ENCODE results near the gene SRM. TPM values are rescaled to one million over a fixed set of nuclear protein-coding genes. Genes with fewer than 3 reads are reported as not detected.
A peak's percentile ranks its signal among the peaks of the same experiment; 100 is the strongest.
"Not testable (repeated sequence)": the region's sequence is repeated elsewhere in the genome, so short reads cannot be mapped to it uniquely, and the experiment has no call there.

SRM gene
- total RNA-seq, 2 experiments from 2014 or later = 72.3 to 85.0 TPM

DNA sequence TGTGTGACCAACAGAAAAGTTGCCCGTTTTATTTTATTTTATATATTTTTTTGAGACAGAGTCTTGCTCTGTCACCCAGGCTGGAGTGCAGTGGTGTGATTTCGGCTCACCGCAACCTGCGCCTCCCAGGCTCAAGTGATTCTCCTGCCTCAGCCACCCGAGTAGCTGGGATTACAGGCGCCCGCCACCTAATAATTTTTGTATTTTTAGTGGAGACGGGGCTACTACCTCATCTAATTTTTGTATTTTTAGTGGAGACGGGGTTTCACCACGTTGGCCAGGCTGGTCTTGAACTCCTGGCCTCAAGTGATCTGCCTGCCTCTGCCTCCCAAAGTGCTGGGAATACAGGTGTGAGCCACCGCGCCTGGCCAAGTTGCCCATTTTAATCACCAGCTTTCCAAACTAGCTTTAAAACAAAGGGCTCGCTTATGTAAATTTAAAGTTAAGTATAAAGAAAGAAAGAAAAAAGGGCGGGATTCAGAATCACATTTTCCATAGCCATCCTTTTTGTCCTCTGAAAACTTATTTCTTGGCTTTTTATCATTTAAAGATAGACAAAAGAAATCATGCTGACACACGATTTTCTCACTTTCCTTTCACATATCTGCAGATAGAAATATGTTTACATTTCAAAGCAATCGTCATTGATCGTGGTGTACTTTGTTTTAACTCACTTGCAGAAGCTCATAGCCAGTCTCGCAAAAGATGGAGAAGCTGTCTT, 22.6 kb downstream of the SRM start:
- not testable (repeated sequence) for H3K9me3 Mint-ChIP-seq; H3K4me1 Mint-ChIP-seq; H3K36me3 Mint-ChIP-seq; H3K27me3 Mint-ChIP-seq; H3K27ac Mint-ChIP-seq; ATAC-seq (ENCODE audit: low read depth); H3K4me3 Mint-ChIP-seq; DNase-seq
- POLR2A ChIA-PET = interaction anchor here (0.6 to 2.5 kb wide), 9 partner anchors 24 to 682 kb away, joined by 3 to 11 read pairs (median 3); partner anchors contain the start of genes EXOSC10 and TARDBP

DNA sequence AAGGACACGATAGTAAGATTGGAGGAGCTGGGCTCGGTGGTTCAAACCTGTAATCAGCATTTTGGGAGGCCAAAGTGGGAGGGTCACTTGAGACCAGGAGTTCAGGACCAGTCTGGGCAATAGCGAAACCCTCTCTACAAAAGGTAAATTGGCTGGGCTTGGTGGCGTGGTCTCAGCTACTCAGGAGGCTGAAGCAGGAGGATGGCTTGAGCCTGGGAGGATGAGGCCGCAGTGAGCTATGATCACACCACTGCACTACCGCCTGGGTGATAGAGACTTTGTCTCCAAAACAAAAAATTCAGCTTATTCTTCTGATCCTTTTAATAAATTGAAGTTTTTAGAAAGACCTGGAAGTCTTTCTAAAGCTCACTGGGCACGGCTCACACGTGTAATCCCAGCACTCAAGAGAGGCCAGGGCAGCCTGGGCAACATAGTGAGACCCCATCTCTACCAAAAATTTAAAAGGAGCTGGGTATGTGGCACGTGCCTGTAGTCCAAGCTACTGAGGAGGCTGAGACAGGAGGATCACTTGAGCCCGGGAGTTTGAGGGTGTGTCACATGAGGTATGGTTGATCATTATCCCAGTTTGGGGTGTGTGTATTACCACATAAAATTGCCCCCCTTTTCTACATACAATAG, 28.1 kb downstream of the SRM start:
- Mint-ChIP-seq H3K4me3 (no peak overlapping the region), H3K4me1 (no peaks in the 10 kb centered on the region), H3K9me3 (no peaks in the 10 kb centered on the region), H3K27ac (no peak overlapping the region), H3K27me3 (no peaks in the 10 kb centered on the region), H3K36me3 (peaks cover 6% of the 10 kb centered on the region)
- DNase-seq (no peak), ATAC-seq (ENCODE audit: low read depth) (no peak)
- POLR2A ChIA-PET = interaction anchor here (0.9 kb wide), 1 partner anchor 230 kb away, joined by 5 read pairs; no protein-coding TSS in a partner anchor

DNA sequence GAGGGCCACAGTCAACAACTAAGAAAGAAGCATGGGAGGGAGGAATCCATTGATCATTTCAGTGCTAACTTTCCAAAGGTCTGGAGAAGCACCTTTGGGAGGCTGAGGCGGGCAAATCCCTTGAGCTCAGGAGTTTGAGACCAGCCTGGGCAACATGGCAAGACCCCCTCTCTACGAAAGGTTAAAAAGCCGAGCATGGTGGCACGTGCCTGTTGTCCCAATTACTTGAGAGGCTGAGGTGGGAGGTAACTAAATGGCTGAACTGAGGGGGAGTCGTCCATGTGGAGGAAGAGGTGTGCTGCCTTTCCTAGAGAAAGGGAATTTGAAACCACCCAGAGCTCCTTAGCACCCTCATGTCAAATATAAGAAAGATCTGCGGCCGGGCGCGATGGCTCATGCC, 29.0 kb downstream of the SRM start:
- Mint-ChIP-seq H3K27me3 (no peaks in the 10 kb centered on the region), H3K4me1 (no peaks in the 10 kb centered on the region), H3K9me3 (no peaks in the 10 kb centered on the region), H3K36me3 (peaks cover 10% of the 10 kb centered on the region), H3K4me3 (no peak overlapping the region), H3K27ac (no peak overlapping the region)
- DNase-seq (peak; percentile 17), ATAC-seq (ENCODE audit: low read depth) (no peak)
- POLR2A ChIA-PET = interaction anchor here (0.7 kb wide), 1 partner anchor 619 kb away, joined by 3 read pairs; no protein-coding TSS in a partner anchor

DNA sequence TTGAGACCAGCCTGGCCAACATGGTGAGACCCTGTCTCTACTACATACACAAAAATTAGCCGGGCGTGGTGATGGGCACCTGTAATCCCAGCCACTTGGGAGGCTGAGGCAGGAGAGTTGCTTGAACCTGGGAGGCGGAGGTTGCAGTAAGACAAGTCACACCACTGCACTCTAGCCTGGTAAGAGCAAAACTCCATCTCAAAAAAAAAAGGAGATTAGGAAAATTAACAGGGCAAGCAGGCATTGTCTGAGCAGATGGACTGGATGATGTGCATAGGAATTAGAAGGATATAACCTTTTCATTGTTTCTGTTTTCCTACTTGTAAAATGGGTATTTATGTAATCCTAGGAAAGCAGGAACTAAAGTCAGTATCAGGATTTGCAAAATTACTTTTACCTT, 31.8 kb downstream of the SRM start:
- DNase-seq (no peak), ATAC-seq (ENCODE audit: low read depth) (no peak)
- Mint-ChIP-seq H3K27ac (no peak overlapping the region), H3K4me1 (peaks cover 5% of the 10 kb centered on the region), H3K27me3 (no peaks in the 10 kb centered on the region), H3K4me3 (no peak overlapping the region), H3K36me3 (peaks cover 25% of the 10 kb centered on the region), H3K9me3 (no peaks in the 10 kb centered on the region)
- POLR2A ChIA-PET = no interaction called here

DNA sequence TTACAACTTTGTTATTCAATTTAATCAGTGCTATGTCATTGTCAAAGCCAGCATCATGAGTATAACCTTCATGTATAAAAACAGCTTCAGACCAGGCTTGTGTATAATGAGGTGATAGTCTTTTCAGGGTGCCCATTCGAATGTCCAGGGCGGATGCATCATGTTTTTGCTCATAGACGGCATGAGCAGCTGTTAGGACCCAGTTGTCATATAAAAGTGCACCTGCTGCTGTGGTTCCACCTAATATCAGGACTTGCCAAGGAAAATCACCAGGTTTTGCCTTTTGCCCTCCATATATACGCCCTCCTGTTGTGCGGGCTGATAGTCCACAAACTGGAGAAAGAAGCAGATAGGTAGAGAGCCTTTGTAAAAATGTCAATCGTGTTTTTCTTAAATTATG, 32.5 kb downstream of the SRM start:
- no peaks in the 10 kb centered on the region for H3K9me3 Mint-ChIP-seq
- DNase-seq (no peak), ATAC-seq (ENCODE audit: low read depth) (no peak)
- POLR2A ChIA-PET = interaction anchor here (0.6 kb wide), 1 partner anchor 13 kb away, joined by 5 read pairs; no protein-coding TSS in a partner anchor
- H3K27ac Mint-ChIP-seq = no peak overlapping the region
- H3K4me1 Mint-ChIP-seq = peaks cover 5% of the 10 kb centered on the region
- no peaks in the 10 kb centered on the region for H3K27me3 Mint-ChIP-seq
- H3K36me3 Mint-ChIP-seq = peaks cover 28% of the 10 kb centered on the region
- H3K4me3 Mint-ChIP-seq = no peak overlapping the region

DNA sequence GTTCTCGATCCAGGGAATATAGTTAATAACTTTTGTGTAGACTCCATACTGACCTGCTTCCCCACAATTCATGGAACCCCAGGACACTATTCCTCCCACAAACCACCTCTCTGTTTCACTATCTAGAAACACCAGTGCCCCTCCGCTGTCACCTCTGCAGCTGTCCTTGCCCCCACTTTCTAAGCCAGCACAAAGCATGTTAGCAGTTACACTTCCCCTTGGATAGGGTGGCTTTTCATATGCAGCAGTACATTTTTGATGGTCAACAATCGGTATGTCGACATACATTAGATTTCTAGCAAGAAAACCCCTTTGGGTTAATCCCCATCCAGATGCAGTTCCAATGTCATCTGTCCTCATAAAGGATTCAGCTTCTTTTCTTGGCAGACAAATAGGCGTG, 32.9 kb downstream of the SRM start:
- Mint-ChIP-seq H3K36me3 (peaks cover 31% of the 10 kb centered on the region), H3K4me1 (peaks cover 5% of the 10 kb centered on the region), H3K4me3 (no peak overlapping the region), H3K9me3 (no peaks in the 10 kb centered on the region), H3K27me3 (no peaks in the 10 kb centered on the region), H3K27ac (no peak overlapping the region)
- POLR2A ChIA-PET = interaction anchor here (0.6 kb wide), 1 partner anchor 13 kb away, joined by 5 read pairs; no protein-coding TSS in a partner anchor
- no peak for ATAC-seq (ENCODE audit: low read depth)
- DNase-seq = no peak

DNA sequence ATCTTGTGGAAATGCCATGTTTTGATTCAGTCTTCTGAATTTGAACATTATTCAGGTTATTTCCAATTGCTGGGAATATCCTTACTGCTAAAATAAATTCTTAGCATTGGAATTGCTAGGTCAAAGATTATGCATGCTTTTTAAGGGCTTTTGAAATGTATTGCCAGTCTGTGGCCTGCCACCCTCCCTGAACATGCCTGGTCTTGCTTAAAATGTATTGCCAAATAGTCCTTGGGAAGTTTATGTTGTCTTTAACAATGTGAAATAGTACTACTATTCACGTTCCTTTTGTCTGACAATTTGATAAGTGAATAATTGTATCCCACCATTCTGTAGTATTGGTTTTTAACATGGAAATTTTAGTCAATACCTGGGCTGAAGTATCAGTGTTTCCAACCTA, 33.8 kb downstream of the SRM start:
- H3K36me3 Mint-ChIP-seq = peaks cover 32% of the 10 kb centered on the region
- no peak for DNase-seq
- H3K4me3 Mint-ChIP-seq = no peak overlapping the region
- ATAC-seq (ENCODE audit: low read depth) = no peak
- POLR2A ChIA-PET = no interaction called here
- no peaks in the 10 kb centered on the region for H3K27me3 Mint-ChIP-seq
- H3K4me1 Mint-ChIP-seq = peaks cover 5% of the 10 kb centered on the region
- H3K9me3 Mint-ChIP-seq = no peaks in the 10 kb centered on the region
- no peak overlapping the region for H3K27ac Mint-ChIP-seq

DNA sequence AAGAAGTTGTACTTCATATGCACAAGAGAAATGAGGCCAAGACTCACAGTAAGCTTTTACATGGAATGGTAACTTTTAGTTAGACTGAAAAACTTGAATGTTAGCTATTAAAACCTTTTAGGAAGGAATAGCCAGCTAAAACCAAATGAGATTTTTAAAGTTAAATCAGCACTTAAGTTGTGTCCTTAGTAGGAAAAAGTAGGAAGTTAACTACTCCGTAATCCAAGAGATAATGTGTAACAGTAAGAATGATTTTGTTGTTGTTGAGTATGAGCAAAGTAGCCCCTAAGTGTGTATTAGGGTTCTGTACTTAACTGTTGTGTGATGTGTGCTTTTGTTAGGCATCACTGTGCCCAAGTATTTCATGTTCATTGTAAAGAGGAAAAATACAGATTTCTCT, 34.2 kb downstream of the SRM start:
- DNase-seq (no peak), ATAC-seq (ENCODE audit: low read depth) (no peak)
- Mint-ChIP-seq H3K4me3 (no peak overlapping the region), H3K36me3 (peaks cover 32% of the 10 kb centered on the region), H3K27me3 (no peaks in the 10 kb centered on the region), H3K4me1 (peaks cover 5% of the 10 kb centered on the region), H3K27ac (no peak overlapping the region), H3K9me3 (no peaks in the 10 kb centered on the region)
- POLR2A ChIA-PET = no interaction called here

DNA sequence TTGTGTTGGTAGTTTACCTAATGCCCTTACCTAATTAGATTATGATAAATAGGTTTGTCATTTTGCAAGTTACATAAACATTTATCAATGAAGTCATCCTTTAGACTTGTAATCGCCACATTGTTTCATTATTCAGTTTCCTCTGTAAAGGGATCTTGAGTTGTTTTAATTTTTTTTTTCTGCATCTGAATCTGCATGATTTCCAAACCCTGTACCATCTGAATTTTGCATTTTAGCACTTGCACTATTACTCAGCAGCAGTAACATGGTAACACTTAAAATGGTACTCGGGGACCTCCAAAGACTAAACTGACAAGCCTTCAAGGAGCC, 35.0 kb downstream of the SRM start:
- peaks cover 36% of the 10 kb centered on the region for H3K36me3 Mint-ChIP-seq
- POLR2A ChIA-PET = interaction anchor here (0.6 kb wide), 1 partner anchor 72 kb away, joined by 3 read pairs; no protein-coding TSS in a partner anchor
- DNase-seq (no peak), ATAC-seq (ENCODE audit: low read depth) (no peak)
- no peaks in the 10 kb centered on the region for H3K27me3 Mint-ChIP-seq
- no peaks in the 10 kb centered on the region for H3K9me3 Mint-ChIP-seq
- H3K27ac Mint-ChIP-seq = no peak overlapping the region
- no peak overlapping the region for H3K4me3 Mint-ChIP-seq
- peaks cover 5% of the 10 kb centered on the region for H3K4me1 Mint-ChIP-seq

DNA sequence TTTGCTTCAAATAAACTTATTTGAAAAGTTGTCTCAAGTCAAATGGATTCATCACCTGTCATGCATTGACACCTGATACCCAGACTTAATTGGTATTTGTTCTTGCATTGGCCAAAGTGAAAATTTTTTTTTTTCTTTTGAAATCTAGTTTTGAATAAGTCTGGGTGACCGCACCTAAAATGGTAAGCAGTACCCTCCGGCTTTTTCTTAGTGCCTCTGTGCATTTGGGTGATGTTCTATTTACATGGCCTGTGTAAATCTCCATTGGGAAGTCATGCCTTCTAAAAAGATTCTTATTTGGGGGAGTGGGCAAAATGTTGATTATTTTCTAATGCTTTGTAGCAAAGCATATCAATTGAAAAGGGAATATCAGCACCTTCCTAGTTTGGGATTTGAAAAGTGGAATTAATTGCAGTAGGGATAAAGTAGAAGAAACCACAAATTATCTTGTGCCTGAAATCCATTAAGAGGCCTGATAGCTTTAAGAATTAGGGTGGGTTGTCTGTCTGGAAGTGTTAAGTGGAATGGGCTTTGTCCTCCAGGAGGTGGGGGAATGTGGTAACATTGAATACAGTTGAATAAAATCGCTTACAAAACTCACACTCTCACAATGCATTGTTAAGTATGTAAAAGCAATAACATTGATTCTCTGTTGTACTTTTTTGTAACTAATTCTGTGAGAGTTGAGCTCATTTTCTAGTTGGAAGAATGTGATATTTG, 35.5 kb downstream of the SRM start:
- POLR2A ChIA-PET = interaction anchor here (0.6 kb wide), 1 partner anchor 73 kb away, joined by 3 read pairs; no protein-coding TSS in a partner anchor
- Mint-ChIP-seq H3K4me1 (peaks cover 5% of the 10 kb centered on the region), H3K27me3 (no peaks in the 10 kb centered on the region), H3K36me3 (peaks cover 36% of the 10 kb centered on the region), H3K27ac (no peak overlapping the region), H3K4me3 (no peak overlapping the region), H3K9me3 (no peaks in the 10 kb centered on the region)
- ATAC-seq (ENCODE audit: low read depth) = no peak
- DNase-seq = no peak

DNA sequence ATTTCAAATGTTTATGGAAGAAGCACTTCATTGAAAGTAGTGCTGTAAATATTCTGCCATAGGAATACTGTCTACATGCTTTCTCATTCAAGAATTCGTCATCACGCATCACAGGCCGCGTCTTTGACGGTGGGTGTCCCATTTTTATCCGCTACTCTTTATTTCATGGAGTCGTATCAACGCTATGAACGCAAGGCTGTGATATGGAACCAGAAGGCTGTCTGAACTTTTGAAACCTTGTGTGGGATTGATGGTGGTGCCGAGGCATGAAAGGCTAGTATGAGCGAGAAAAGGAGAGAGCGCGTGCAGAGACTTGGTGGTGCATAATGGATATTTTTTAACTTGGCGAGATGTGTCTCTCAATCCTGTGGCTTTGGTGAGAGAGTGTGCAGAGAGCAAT, 36.6 kb downstream of the SRM start:
- H3K9me3 Mint-ChIP-seq = no peaks in the 10 kb centered on the region
- peaks cover 9% of the 10 kb centered on the region for H3K4me1 Mint-ChIP-seq
- H3K27ac Mint-ChIP-seq = no peak overlapping the region
- ATAC-seq (ENCODE audit: low read depth) = no peak
- no peak for DNase-seq
- no peaks in the 10 kb centered on the region for H3K27me3 Mint-ChIP-seq
- no peak overlapping the region for H3K4me3 Mint-ChIP-seq
- POLR2A ChIA-PET = no interaction called here
- peaks cover 42% of the 10 kb centered on the region for H3K36me3 Mint-ChIP-seq

DNA sequence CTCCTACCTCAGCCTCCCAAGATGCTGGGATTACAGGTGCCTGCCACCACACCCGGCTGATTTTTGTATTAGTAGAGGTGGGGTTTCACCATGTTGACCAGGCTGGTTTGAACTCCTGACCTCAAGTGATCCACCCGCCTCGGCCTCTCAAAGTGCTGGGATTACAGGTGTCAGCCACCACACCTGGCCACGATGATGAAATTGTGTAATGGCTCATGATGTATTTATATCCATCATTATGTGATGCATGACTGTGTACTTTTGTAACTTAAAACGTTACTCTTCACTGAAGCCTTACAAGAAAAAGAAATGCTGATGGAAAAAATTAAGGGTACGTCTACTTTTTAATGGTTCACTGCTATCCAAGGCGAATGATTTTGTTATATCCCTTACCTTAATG, 39.8 kb downstream of the SRM start:
- Mint-ChIP-seq H3K27me3 (no peaks in the 10 kb centered on the region), H3K4me3 (no peak overlapping the region), H3K36me3 (peaks cover 38% of the 10 kb centered on the region), H3K4me1 (peaks cover 13% of the 10 kb centered on the region), H3K27ac (no peak overlapping the region), H3K9me3 (no peaks in the 10 kb centered on the region)
- no peak for DNase-seq
- no peak for ATAC-seq (ENCODE audit: low read depth)
- POLR2A ChIA-PET = no interaction called here

DNA sequence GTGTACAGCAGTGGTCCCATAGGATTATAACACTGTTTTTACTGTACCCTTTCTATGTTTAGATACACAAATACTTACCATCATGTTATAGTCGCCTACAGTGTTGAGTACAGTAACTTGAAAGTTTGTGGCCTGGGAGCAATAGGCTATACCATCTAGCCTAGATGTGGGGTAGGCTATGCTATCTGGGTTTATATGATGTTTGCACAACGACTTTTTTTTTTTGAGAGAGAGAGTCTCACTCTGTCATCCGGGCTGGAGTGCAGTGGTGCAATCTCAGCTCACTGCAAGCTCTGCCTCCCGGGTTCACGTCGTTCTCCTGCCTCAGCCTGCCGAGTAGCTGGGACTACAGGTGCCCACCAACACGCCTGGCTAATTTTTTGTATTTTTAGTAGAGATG, 40.5 kb downstream of the SRM start:
- H3K27me3 Mint-ChIP-seq; H3K9me3 Mint-ChIP-seq; POLR2A ChIA-PET; ATAC-seq (ENCODE audit: low read depth); DNase-seq; H3K4me3 Mint-ChIP-seq; H3K27ac Mint-ChIP-seq: not testable (repeated sequence)
- Mint-ChIP-seq H3K36me3 (peaks cover 40% of the 10 kb centered on the region), H3K4me1 (peaks cover 16% of the 10 kb centered on the region)

All from activated naive CD8-positive, alpha-beta T cell treated with anti-CD3 and anti-CD28 coated beads, Interleukin-2, amount 10 ng/mL, durations not matched to agents 7 days and 5 days (primary cell).